D721Med (cell line): Measurements from ENCODE around the gene ORM2.

Source experiments
- DNase-seq: peaks from one replicate; pipeline ENCODE4 v3.0.0; 2011; ENCODE audit warnings: low spot score; ENCODE audit not compliant: insufficient read length
- FAIRE-seq: peaks from 2 replicates; lab custom pipeline; 2011; peaks lifted over from hg19 to GRCh38; lab: Jason Lieb, UNC
- CTCF ChIP-seq: IDR thresholded peaks from 2 replicates; pipeline ENCODE4 v1.5.1; 2012; ENCODE audit warnings: mild to moderate bottlenecking, control low read depth; ENCODE audit not compliant: insufficient read depth; ENCODE audit errors: missing control alignments

The ORM2 gene

GRCh38 chr9:114334490-114334889 is 4.8 kb downstream of the ORM2 start:
- TF ChIP-seq CTCF: no peak
- no peak for DNase-seq
- FAIRE-seq: no peak

GRCh38 chr9:114335745-114336144 is 6.1 kb downstream of the ORM2 start:
- TF ChIP-seq CTCF: no peak
- no peak for FAIRE-seq
- DNase-seq: no peak

GRCh38 chr9:114336157-114336556 is 6.5 kb downstream of the ORM2 start:
- DNase-seq (no peak), FAIRE-seq (no peak)
- TF ChIP-seq CTCF: no peak

- FAIRE-seq (no peak), DNase-seq (no peak)
- TF ChIP-seq CTCF: no peak
These were observed 7.2 kb downstream of the ORM2 start for GRCh38 chr9:114336699-114337395.

GRCh38 chr9:114338187-114338586 is 8.5 kb downstream of the ORM2 start:
- no peak for FAIRE-seq
- no peak for TF ChIP-seq CTCF
- no peak for DNase-seq

- peak; percentile 66 for DNase-seq
- no peak for FAIRE-seq
- TF ChIP-seq CTCF: peak; percentile 74
These were observed 9.7 kb downstream of the ORM2 start for GRCh38 chr9:114339130-114339908.
